NCI-H1092 treated with DMSO at 0.1 percent for 48 hours (cell line): ENCODE results near the gene ZNF821.
A peak's percentile ranks its signal among the peaks of the same experiment; 100 is the strongest.
"Not testable (repeated sequence)": the region's sequence is repeated elsewhere in the genome, so short reads cannot be mapped to it uniquely, and the experiment has no call there.

Source experiments
- DNase-seq: peaks from one replicate; lab custom pipeline; 2025; lab: John Stamatoyannopoulos, UW

ZNF821 gene

GRCh38 chr16:71883849-71884638, at the start of gene ZNF821:
Gene ZNF821, minus strand, starts transcription at chr16:71884182. Its CDS starts 4,236 bp downstream, at chr16:71879946.
- peak; percentile 79 for DNase-seq

GRCh38 chr16:71933017-71933416, 49.0 kb upstream of the ZNF821 start:
- no peak for DNase-seq

GRCh38 chr16:71931599-71931998, 47.6 kb upstream of the ZNF821 start:
- DNase-seq: no peak

GRCh38 chr16:71931001-71931400, 47.0 kb upstream of the ZNF821 start:
- DNase-seq: no peak

GRCh38 chr16:71930013-71930563, 46.1 kb upstream of the ZNF821 start:
- DNase-seq: no peak

GRCh38 chr16:71929048-71929447, 45.1 kb upstream of the ZNF821 start:
- DNase-seq: no peak

- no peak for DNase-seq
These were observed 43.8 kb upstream of the ZNF821 start for GRCh38 chr16:71927787-71928186.

GRCh38 chr16:71927383-71927782, 43.4 kb upstream of the ZNF821 start:
- no peak for DNase-seq

- DNase-seq: no peak
These were observed 40.7 kb upstream of the ZNF821 start for GRCh38 chr16:71924710-71925109.

GRCh38 chr16:71923941-71924690, 40.1 kb upstream of the ZNF821 start:
- DNase-seq: no peak

- no peak for DNase-seq
These were observed 36.7 kb upstream of the ZNF821 start for GRCh38 chr16:71920658-71921057.

- DNase-seq: no peak
These were observed 35.1 kb upstream of the ZNF821 start for GRCh38 chr16:71919035-71919434.

GRCh38 chr16:71917900-71918299, 33.9 kb upstream of the ZNF821 start:
- no peak for DNase-seq

- no peak for DNase-seq
These were observed 32.5 kb upstream of the ZNF821 start for GRCh38 chr16:71916397-71916920.

- no peak for DNase-seq
These were observed 31.4 kb upstream of the ZNF821 start for GRCh38 chr16:71915350-71915749.

- DNase-seq: no peak
These were observed 30.8 kb upstream of the ZNF821 start for GRCh38 chr16:71914802-71915201.

GRCh38 chr16:71912534-71913275, 28.7 kb upstream of the ZNF821 start:
- no peak for DNase-seq

GRCh38 chr16:71911121-71911520, 27.1 kb upstream of the ZNF821 start:
- no peak for DNase-seq

- DNase-seq: not testable (repeated sequence)
These were observed 21.8 kb upstream of the ZNF821 start for GRCh38 chr16:71905765-71906164.

- DNase-seq: no peak
These were observed 20.3 kb upstream of the ZNF821 start for GRCh38 chr16:71904239-71904638.

- no peak for DNase-seq
These were observed 19.6 kb upstream of the ZNF821 start for GRCh38 chr16:71903608-71904007.
